Putamen (tissue), 1 donor: ENCODE measurements around the gene SMAD6.
"Not testable (repeated sequence)": the region's sequence is repeated elsewhere in the genome, so short reads cannot be mapped to it uniquely, and the experiment has no call there.

ENCODE experiments used
- DNase-seq: peaks from one replicate; pipeline ENCODE4 v3.0.0-alpha.2; 2016; ENCODE audit warnings: low spot score

SMAD6 gene

DNA sequence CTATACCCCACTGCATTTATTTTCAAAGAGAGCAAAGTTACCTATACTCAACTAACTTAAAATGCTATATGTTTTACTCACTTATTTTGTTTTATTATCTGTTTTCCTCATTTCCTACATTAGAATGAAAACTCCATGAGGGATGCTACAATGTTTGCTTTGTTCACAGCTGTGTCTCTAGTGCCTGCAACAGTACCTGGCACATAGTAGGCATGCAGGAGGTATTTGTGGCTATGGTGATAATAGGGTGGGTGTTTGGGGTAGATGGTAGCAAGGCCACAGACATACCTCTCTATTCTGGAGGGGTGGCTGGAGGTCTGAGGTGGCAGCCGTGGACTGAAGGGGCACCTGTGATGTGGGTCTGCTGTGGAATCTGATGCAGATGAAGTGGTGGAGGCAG, 24.7 kb upstream of the SMAD6 start:
- DNase-seq: no peak

DNA sequence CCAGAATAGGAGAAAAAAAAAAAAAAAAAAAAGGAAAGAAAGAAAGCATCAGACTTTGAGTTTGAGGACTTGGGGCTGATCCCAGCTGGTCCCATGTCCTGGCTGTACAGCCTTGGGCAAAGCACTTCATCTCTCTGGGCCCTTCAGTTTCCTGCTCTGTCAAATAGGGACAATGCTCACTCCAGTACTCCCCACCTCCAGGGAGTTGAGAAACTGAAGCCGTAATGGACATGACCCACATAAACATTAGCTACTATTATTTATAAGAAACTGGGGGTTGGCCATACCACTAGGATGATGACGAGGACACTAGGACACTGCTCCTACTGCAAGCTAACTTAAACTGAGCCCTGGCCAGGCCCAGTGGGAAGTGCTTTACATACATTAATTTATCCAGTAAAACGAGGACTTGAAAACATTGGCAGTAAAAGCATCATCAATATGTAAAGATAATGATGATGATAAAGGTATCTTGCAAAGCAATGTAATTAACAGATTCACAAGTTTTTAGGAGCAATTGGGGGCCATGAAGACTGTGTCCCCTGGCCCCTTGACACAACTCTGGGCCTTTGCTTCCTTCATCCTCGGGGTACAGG, 22.9 kb upstream of the SMAD6 start:
- no peak for DNase-seq

DNA sequence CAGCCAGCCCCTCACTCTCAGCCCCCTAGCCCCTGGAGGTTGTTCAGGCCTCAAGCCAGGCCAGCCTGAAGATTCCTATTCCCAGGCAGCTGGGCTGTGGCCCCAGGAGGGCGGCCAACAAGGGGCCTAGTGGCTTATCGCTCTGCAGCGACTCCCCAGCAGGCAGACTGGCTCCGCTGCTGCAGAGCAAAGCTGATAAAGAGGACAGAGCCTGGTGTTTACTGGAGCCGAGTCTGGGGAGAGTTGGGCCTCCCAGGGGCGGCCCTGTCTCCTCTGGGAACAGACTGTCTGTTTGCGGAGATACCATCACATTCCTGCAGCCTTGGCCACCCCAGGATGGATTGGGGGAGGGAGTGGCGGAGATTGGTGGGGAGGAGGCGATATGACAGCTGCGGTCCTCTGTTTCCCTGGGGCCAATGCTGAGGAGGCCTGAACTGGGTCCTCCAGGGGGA, 22.4 kb upstream of the SMAD6 start:
- DNase-seq: no peak

DNA sequence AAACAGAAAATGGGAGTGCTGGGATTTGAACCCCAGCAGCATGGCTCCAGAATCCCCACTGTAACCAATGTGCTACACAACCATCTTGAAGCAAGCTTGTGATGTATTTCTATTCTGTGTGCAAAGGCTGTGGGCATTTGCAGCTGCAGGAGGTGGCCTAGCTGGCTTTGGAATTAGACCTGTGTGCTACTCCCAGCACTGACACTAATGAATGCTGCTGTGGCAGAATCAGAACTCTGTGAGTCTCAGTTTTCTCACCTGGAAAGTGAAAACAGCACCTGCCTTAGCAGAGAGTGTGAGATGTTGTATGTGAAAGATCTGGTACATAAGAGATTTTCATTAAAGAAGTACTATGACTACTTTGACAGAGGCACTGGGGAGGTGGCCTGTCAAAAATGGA, 21.5 kb upstream of the SMAD6 start:
- DNase-seq: no peak

DNA sequence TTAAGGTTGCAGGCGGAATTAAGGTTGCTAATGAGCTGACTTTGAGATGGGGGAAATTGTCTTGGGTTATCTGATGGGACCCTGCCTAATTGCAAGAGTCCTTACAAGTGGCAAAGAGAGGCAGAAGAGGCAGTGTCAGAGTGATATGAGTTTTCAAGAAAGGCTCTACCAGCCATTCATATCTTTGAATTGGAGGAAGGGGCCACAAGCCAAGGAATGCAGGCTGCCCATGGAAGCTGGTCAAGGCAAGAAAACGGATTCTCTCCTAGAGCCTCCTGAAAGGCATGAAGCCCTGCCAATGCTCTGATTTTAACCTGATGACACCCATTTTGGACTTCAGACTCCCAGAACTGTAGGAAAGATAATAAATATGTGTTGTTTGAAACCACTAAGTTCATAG, 20.6 kb upstream of the SMAD6 start:
- no peak for DNase-seq

DNA sequence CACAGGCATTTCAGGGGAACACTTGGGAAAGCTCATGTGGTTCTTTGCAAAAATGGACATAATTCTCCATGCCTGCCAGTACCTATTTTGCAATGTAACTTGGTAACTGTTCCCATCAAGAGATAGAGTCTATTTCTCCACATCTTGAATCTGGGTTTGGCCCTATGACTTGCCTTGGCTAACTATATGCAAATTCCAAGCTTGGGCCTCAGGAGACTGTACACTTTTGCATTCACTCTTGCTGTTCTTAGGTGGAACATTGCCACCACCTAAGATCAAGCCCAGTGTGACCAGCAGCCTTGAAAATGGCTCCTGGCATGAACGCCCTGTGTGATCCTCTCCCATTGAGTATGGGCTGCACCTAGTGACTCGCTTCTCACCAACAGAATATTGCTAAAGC, 19.8 kb upstream of the SMAD6 start:
- DNase-seq: no peak

GRCh38 chr15:66682865-66683264, 19.2 kb upstream of the SMAD6 start:
- DNase-seq: no peak

GRCh38 chr15:66684136-66684681, 17.8 kb upstream of the SMAD6 start:
- no peak for DNase-seq

GRCh38 chr15:66685638-66686150, 16.3 kb upstream of the SMAD6 start:
- no peak for DNase-seq

DNA sequence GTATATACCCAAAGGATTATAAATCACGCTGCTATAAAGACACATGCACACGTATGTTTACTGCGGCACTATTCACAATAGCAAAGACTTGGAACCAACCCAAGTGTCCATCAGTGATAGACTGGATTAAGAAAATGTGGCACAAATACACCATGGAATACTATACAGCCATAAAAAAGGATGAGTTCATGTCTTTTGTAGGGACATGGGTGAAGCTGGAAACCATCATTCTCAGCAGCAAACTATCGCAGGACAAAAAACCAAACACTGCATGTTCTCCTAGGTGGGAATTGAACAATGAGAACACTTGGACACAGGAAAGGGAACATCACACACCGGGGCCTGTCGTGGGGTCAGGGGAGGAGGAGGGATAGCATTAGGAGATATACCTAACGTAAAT, 11.1 kb upstream of the SMAD6 start:
- DNase-seq: not testable (repeated sequence)

GRCh38 chr15:66691727-66692126, 10.3 kb upstream of the SMAD6 start:
- no peak for DNase-seq

- no peak for DNase-seq
Observed at GRCh38 chr15:66692391-66692790, 9.6 kb upstream of the SMAD6 start.

DNA sequence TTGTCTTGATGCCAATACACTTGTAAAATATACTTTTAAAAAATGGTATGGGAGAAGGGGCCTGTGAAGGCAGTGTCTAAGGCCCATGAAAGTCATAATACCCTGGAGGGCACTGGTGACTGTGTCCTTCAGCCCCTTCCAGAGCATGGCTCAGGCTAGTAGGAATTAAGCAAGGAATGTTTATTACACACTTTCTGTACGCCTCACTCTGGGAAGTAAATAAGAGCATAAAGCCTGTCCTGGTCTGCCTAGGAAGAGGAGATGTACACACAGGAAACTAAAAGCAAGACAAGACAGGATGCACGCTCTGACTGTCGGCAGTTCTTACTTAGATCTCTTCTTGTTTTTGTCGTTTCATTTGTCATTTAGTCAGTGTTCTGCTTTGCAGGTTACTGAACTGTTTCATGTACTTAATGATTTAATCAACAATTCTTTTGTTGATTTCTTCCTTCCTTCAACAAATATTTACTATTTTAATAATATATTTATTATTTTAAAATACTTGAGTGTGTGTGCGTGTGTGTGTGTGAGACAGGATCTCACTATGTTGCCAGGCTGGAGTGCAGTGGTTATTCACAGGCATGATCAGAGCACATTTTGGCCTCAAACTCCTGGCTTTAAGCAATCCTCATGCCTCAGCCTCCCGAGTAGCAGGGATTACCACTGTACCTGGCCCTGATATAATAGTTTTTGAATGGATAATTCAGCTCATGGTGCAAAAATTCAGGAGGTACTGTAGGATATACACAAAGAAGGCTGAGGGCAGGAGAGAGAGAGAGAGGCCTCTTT, 9.0 kb upstream of the SMAD6 start:
- no peak for DNase-seq

GRCh38 chr15:66696770-66697169, 5.3 kb upstream of the SMAD6 start:
- DNase-seq: no peak

GRCh38 chr15:66698318-66698961, 3.6 kb upstream of the SMAD6 start:
- no peak for DNase-seq

DNA sequence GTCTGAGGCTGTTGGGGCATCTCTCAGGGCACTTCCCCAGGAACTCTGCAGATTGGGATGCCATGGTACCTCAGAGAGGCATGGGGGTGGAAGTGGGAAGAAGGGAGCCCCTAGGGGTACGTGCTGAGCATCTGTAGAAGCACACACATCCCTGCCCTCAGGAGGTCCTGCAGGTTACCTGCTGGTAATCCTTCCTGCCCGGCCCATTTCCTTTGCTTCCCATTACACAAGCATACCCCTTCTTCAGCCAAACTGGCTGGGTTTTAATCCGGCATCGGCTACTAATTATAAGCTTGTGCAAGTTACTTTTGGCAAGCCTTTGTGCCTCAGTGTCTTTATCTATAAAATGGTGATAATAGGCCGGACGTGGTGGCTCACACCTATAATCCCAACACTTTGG, 3.1 kb upstream of the SMAD6 start:
- no peak for DNase-seq

- DNase-seq: no peak
Observed at GRCh38 chr15:66700412-66700801, 1.6 kb upstream of the SMAD6 start.

DNA sequence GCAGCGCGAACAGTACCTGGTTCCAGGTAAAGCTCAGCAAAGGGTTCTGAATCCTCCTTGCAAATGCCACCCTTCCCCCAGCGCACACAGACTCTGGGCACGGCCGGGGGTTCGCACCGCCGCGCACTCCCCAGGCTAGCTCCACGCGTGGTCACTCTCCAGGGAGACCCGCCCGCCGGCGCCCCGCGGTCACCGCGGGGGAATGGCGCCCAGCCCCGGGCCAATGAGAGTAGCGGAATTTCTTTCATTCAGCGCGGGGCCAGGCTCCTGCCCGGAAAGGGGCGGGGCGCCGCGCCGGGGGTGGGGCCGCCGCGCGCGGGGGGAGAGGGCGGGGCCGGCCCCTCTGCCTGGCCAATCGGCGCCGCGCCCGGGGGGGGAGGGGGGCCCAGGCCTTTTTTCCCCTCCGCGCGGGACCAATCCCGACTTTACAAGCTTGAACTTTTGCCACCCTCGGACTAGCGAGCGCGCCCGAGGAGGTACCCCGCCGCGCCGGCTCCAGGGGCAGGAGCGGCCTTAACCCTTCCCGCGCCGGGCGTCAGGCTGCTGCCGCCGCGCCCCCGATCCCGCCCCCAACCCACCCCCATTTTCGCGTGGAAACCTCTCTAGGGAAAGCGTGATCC, 1.1 kb upstream of the SMAD6 start:
- DNase-seq: peak; percentile 84

DNA sequence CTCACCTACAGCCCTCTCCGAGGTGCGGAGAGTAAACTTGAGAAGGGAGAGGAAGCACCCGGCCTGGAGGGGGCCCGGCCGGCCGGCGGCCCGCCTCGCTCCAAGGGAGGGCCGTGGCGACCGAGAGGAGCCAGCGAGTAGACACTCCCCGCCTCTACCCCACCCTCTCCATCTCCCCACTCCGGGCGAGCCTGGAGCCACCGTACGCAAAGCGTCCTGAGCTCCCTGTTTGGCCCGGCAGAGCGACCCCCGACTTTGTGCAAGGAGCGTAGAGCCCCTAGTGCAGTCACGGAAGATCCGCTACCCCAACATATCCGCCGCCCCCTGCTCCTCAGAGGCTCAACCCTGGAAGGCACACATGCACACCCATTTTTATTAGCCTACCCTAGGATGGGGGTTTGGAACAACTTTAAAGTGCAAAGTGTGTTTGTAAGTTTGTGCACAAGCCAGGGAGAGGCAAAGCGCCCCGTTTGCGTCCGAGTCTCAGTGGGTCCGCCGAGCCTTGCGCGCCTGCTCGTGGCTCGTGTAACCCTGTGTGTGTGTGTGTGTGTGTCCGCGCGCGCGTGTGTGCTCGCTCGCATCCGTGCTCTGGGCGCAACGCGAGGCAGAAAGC, 508 bp upstream of the SMAD6 start:
- peak; percentile 20 for DNase-seq

- DNase-seq: no peak
Observed at GRCh38 chr15:66702787-66703539, 927 bp downstream of the SMAD6 start.

GRCh38 chr15:66703540-66703941, 1.5 kb downstream of the SMAD6 start:
- no peak for DNase-seq
